HG02610 (cell line): ENCODE measurements around the gene ZNF407.

Source experiments
- ATAC-seq: cut with Tn5 transposase; IDR thresholded peaks from one replicate; pipeline ENCODE4 v1.9.1; 2021; ENCODE audit warnings: mild to moderate bottlenecking, moderate library complexity; ENCODE audit not compliant: unreplicated experiment

Gene ZNF407

DNA sequence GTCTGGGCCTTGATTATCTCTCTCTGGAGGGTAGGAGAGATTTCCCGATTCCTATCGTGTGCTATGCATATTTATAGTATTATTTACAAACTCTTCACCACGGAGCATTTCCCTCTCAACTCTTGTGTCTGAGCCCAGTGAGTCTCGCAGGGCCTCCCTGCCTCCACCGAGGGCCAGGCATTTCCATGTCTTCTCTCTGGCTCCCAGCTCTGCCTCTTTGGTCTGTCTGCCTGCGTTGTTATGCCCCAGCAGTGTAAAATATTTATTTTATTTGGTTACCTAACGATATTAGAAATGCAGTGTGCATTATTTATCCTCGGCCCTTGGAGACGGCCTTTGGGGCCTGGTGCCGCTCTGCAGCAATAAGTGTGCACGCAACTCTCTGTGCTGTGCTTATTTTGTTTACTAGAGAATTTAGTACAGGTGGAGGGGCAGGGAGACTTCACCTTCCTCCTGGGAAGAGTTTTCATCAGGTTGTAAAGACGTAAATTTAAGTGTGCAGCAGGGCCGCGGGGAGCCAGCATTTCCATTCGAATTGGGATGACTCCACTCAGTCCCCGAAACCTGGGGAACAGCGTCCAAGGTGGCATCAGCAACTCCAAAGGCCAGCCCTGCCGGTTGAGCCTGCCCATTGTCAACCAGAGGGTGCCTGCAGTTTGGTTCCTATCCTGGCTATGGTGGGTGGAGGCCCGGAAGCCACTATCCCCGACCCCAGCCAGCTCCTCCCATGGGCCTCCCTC, 511.1 kb downstream of the ZNF407 start:
- no peak for ATAC-seq

DNA sequence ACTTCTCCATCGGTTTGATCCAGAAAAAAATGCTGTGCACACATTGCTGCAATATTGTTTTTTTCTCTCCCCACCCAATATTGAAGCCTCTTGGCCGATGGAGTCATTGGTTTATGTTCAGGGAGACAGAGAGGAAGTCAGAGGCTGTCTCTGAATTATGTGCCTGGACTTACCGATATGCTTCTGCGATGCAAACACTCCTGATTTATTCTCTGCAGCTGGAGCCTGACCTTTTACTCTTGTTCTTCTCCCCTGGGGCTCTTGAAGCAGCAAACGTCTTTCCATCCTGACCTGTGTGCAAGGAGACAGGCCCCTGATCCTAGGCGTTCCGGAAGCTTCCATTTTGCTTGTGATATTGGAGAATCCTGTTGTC, 511.6 kb downstream of the ZNF407 start:
- ATAC-seq: no peak

DNA sequence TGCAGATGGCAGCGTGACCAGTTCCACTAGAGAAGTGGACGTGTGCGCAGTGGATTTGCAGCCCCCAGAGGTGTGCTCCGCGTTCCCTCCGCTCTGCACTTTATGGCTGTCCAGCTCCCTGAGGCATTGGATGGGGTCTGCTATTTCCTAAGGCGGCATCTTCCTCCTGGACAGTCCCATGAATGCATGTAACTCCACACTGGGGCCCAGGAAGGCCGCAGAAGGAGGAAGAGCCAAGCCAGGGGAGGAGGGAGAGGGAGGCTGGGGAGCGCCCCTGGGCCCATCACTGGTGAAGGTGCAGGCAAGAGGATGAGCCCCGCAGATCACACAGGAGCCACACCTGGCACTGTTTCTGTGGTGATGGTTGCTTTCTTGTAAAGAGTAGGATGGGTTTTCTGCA, 512.1 kb downstream of the ZNF407 start:
- ATAC-seq: no peak

DNA sequence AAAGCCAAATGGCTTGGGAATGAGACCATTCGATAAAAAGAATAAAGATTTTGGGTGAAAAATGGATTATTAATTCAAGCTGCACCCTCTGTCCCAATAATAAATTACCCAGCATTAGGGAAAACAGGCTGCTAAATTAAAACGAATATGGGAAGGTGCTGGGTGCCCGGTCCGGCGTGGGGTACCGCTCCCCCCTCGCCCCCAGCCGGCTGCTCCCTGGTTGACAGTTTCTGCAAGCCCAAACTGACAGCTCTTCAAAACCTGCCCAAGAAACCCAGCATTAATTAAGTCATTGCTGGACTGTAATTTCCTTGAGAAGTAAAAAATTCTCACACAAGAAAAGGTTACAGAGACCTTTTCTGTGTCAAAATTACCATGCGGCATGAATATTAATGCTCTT, 512.6 kb downstream of the ZNF407 start:
- ATAC-seq: no peak

DNA sequence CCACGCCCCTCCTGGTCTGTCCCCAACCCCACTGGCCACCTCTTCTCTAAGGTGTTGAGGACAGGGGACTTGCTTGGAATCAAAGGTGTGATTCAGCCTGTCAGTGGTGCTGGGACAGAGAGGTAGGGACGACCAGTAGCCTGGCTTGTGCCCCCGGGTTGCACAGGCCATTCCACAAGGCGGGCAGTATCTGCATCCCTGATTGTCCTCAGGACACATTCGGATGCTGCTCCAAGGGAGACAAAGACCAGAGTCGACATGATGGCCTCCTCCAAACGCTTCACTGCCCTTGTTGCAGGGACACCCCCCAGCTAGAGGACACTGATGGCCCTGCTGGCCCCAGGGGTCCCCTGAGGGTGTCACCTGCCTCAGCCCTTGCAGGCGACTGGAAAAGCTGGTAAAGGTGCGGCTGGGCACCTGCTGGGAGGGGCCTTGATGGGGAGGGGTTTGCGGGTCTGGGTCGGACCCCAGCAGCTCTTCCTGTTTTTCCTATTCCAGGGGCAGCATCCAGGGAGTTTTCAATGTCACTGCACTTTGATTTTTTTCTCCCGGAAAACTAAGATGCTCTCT, 513.3 kb downstream of the ZNF407 start:
- no peak for ATAC-seq

DNA sequence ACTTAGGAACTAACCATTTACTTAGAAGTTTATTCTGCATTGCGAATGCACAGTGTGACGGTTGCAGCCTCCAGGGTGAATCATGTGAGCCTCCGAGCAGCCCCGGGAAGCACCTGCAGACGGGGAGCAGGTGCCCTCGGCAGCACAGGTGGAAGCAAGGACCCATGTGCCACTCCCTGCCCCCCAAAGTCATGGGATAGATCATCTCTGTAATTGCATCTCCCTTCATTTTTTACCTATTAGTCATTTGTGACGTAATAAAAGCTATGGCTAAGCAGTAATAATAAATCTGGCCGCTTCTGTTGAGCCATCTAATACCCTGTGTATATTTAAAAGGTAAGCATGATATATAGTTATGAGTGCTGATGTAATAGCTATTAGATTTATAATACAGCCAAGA, 514.1 kb downstream of the ZNF407 start:
- no peak for ATAC-seq

DNA sequence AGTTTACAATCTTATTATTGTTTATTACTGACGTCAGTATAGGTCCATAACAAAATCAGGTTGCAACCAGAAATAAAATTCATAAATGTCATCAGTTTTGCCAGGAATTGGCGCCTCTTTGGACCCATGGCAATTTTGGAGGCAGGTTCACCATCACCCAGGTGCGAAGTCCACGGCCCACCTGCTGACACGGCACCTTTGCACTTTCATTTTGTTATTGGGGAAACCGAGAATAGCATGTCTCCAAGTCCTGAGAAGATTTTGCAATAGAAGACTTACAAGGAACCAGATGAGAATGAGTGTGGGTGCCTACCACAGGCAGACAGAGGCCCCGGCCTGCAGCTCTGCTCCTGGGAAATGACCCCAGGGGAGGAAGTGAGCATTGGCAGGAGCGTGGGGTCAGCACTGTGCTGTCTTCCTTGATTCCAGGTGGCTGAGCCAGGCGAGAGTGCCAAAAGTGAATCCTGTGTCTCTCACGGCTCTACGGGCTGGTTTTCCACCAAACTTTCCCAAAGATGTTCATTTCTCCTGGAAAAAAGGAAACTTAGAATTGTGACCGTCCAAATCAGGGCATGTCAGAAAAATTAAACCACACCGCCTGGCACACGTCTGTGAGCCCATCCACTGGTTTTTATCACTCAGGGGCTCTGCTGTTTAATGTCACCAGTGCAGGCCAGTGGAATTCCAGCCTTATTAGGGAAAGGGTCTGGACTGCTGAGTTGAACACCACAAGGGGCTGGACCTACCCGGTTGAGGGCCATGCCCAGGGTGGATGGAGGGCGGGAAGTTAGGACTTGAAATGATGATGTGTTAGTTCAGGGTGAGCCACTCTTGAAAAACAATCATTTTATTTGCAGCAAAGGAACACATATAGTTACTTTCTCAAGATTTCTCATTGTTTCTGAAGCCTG, 514.8 kb downstream of the ZNF407 start:
- no peak for ATAC-seq

DNA sequence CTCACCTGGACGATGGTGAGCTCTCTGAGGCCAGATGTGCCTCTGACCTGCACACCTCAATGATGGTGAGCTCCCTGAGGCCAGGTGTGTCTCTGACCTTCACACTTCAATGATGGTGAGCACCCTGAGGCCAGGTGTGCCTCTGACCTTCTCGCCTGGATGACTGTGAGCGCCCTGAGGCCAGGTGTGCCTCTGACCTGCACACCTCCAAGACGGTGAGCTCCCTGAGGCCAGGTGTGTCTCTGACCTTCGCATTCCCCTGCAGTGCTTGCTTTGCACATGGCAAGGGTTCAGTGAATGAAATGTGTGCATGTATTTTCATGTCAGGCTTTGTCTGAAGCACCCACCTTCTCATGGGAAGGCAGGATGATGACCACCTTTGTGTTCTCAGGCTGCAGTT, 515.8 kb downstream of the ZNF407 start:
- ATAC-seq: no peak

DNA sequence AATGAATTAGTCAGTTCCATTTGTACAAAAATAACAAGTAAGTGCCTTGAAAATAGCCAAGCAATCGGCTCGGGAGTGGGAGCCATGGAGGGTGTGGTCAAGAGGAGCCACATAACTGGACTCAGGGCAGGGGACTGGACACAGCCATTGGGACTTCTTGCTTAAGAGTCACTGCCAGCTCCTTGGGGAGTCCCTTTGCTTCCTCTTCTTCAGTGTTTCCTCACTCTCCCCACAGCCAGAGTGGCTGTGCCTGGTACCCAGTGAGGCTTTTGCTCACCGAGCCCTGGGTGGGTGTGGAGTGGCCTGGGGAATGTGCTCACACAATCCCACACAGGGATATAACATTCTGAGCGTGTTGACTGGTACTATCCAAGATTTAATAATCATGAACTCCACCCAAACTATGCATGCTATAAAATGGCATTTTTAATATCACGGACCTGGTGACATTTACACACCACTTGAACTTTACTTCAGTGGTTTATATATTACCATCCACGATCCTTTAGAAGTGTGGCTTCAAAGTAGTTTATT, 516.6 kb downstream of the ZNF407 start:
- ATAC-seq: no peak
